ENCODE data around the gene ARHGAP9.
"Not testable (repeated sequence)": the region's sequence is repeated elsewhere in the genome, so short reads cannot be mapped to it uniquely, and the experiment has no call there.

ARHGAP9 gene

GRCh38 chr12:57428965-57429364 lies 50.7 kb downstream of the ARHGAP9 start:
- no peak overlapping the region for H3K4me3 ChIP-seq (ENCODE audit: control insufficient read depth, low read depth, low read length)
- TF ChIP-seq CTCF (conservative IDR thresholded peaks at IDR 0.05; ENCODE audit: control insufficient read depth, insufficient read depth, low read depth, low read length): no peak

GRCh38 chr12:57426948-57427347 lies 52.7 kb downstream of the ARHGAP9 start:
- DNase-seq (ENCODE audit: low read depth); H3K4me3 ChIP-seq (ENCODE audit: control insufficient read depth, low read depth, low read length): not testable (repeated sequence)

More at GRCh38 chr12:57428965-57429364, 50.7 kb downstream of the ARHGAP9 start:
- DNase-seq (ENCODE audit: low read depth): no peak
